HEK293 (cell line): Measurements from ENCODE around the gene TFEC.

Source experiments
- CTCF ChIA-PET: fragments of 350-600 bp; formaldehyde crosslinking; extraction: SDS; loops from one replicate; lab custom pipeline; 2021; ENCODE audit warnings: antibody characterized with exemption; lab: Yijun Ruan, JAX
- POLR2A ChIA-PET: fragments of 300-600 bp; formaldehyde crosslinking; extraction: SDS; loops from one replicate; lab custom pipeline; 2020; ENCODE audit warnings: antibody characterized with exemption, inconsistent platforms; lab: Yijun Ruan, JAX
- H3K27ac ChIP-seq: fragments of 200-500 bp; sonication (Bioruptor generic); 2 replicates; pipeline ENCODE4 v1.5.1; 2014; ENCODE audit warnings: low read depth, low read length, control low read depth, inconsistent platforms; ENCODE audit errors: extremely low read depth
- H3K36me3 ChIP-seq, 2 experiments: fragments of 200-500 bp in 1 of 2; sonication (Bioruptor generic) in 1 of 2; 1 replicate in 1 of 2; 2 replicates in 1 of 2; pipeline ENCODE4 v1.5.1; 2014 to 2017; ENCODE audit warnings: inconsistent platforms in 2 of 2, low read length in 2 of 2; ENCODE audit not compliant: control insufficient read depth in 2 of 2, insufficient read depth in 1 of 2
- H3K4me1 ChIP-seq: fragments of 200-500 bp; sonication (Bioruptor generic); 2 replicates; pipeline ENCODE4 v1.5.1; 2014; ENCODE audit warnings: mild to moderate bottlenecking, low read length, inconsistent platforms; ENCODE audit not compliant: control insufficient read depth, insufficient read depth
- H3K4me3 ChIP-seq: 2 replicates; pipeline ENCODE4 v1.5.1; 2011; ENCODE audit warnings: low read depth, mild to moderate bottlenecking, control low read depth, low read length, moderate library complexity
- H3K9me3 ChIP-seq: fragments of 200-500 bp; sonication (Bioruptor generic); 2 replicates; pipeline ENCODE4 v1.5.1; 2014; ENCODE audit warnings: low read depth, low read length, inconsistent platforms; ENCODE audit not compliant: control insufficient read depth, insufficient read depth
- HOXD13 ChIP-seq: sonication (generic); formaldehyde crosslinking; IDR thresholded peaks from 2 replicates; pipeline ENCODE4 v1.8.0; 2022; ENCODE audit warnings: missing genetic modification reagents, borderline replicate concordance
- SP7 ChIP-seq: fragments of 450-650 bp; formaldehyde crosslinking; IDR thresholded peaks from 2 replicates; pipeline ENCODE4 v1.5.1; 2016; ENCODE audit warnings: missing biosample characterization, missing genetic modification characterization
- YY1 ChIP-seq: fragments of 450-650 bp; formaldehyde crosslinking; IDR thresholded peaks from 2 replicates; pipeline ENCODE4 v1.5.1; 2018; ENCODE audit warnings: missing biosample characterization, missing genetic modification characterization
- ZBTB7A ChIP-seq: fragments of 450-650 bp; formaldehyde crosslinking; IDR thresholded peaks from 2 replicates; pipeline ENCODE4 v1.5.1; 2016; ENCODE audit warnings: low read depth, missing biosample characterization, missing genetic modification characterization
- ZBTB8A ChIP-seq: fragments of 450-650 bp; formaldehyde crosslinking; IDR thresholded peaks from 2 replicates; pipeline ENCODE4 v1.5.1; 2016; ENCODE audit warnings: missing biosample characterization, missing genetic modification characterization
- ZEB2 ChIP-seq: fragments of 450-650 bp; formaldehyde crosslinking; IDR thresholded peaks from 2 replicates; pipeline ENCODE4 v1.5.1; 2016; ENCODE audit warnings: missing biosample characterization, missing genetic modification characterization
- ZFP69B ChIP-seq: fragments of 450-650 bp; formaldehyde crosslinking; IDR thresholded peaks from 2 replicates; pipeline ENCODE4 v1.5.1; 2016; ENCODE audit warnings: missing biosample characterization, missing genetic modification characterization
- ZNF138 ChIP-seq: fragments of 450-650 bp; formaldehyde crosslinking; IDR thresholded peaks from 2 replicates; pipeline ENCODE4 v1.5.1; 2016; ENCODE audit warnings: missing biosample characterization, missing genetic modification characterization, borderline replicate concordance
- ZNF140 ChIP-seq: fragments of 450-650 bp; formaldehyde crosslinking; IDR thresholded peaks from 2 replicates; pipeline ENCODE4 v1.5.1; 2016; ENCODE audit warnings: missing biosample characterization, missing genetic modification characterization
- ZNF155 ChIP-seq: fragments of 450-650 bp; formaldehyde crosslinking; IDR thresholded peaks from 2 replicates; pipeline ENCODE4 v1.5.1; 2016; ENCODE audit warnings: missing biosample characterization, missing genetic modification characterization
- ZNF174 ChIP-seq: fragments of 450-650 bp; formaldehyde crosslinking; IDR thresholded peaks from 2 replicates; pipeline ENCODE4 v1.5.0; 2017; ENCODE audit warnings: missing biosample characterization, mild to moderate bottlenecking, missing genetic modification characterization
- ZNF202 ChIP-seq: fragments of 450-650 bp; formaldehyde crosslinking; IDR thresholded peaks from 2 replicates; pipeline ENCODE4 v1.5.1; 2016; ENCODE audit warnings: missing biosample characterization, missing genetic modification characterization, borderline replicate concordance
- ZNF366 ChIP-seq: fragments of 450-650 bp; formaldehyde crosslinking; conservative IDR thresholded peaks from 2 replicates; pipeline ENCODE4 v1.5.1; 2016; ENCODE audit warnings: missing biosample characterization, missing genetic modification characterization
- ZNF501 ChIP-seq: fragments of 450-650 bp; formaldehyde crosslinking; IDR thresholded peaks from 2 replicates; pipeline ENCODE4 v1.5.1; 2016; ENCODE audit warnings: missing biosample characterization, missing genetic modification characterization
- ZNF510 ChIP-seq: fragments of 450-650 bp; formaldehyde crosslinking; IDR thresholded peaks from 2 replicates; pipeline ENCODE4 v1.5.1; 2018; ENCODE audit warnings: mild to moderate bottlenecking, missing genetic modification characterization, missing biosample characterization; ENCODE audit not compliant: insufficient replicate concordance
- ZNF514 ChIP-seq: fragments of 450-650 bp; formaldehyde crosslinking; IDR thresholded peaks from 2 replicates; pipeline ENCODE4 v1.5.1; 2016; ENCODE audit warnings: missing biosample characterization, missing genetic modification characterization
- ZNF596 ChIP-seq: fragments of 450-650 bp; IDR thresholded peaks from 2 replicates; pipeline ENCODE4 v1.5.0; 2018; ENCODE audit warnings: missing biosample characterization, mild to moderate bottlenecking, missing genetic modification characterization, moderate library complexity
- ZNF624 ChIP-seq: fragments of 450-650 bp; formaldehyde crosslinking; IDR thresholded peaks from 2 replicates; pipeline ENCODE4 v1.5.1; 2017; ENCODE audit warnings: missing biosample characterization, missing genetic modification characterization
- ZNF654 ChIP-seq: fragments of 450-650 bp; formaldehyde crosslinking; IDR thresholded peaks from 2 replicates; pipeline ENCODE4 v1.5.1; 2016; ENCODE audit warnings: low read depth, missing biosample characterization, missing genetic modification characterization
- ZNF660 ChIP-seq: fragments of 450-650 bp; IDR thresholded peaks from 2 replicates; pipeline ENCODE4 v1.5.1; 2018; ENCODE audit warnings: missing biosample characterization, mild to moderate bottlenecking, missing genetic modification characterization
- ZNF670 ChIP-seq: fragments of 450-650 bp; formaldehyde crosslinking; IDR thresholded peaks from 2 replicates; pipeline ENCODE4 v1.5.1; 2016; ENCODE audit warnings: missing biosample characterization, missing genetic modification characterization, low read depth
- ZNF76 ChIP-seq: fragments of 450-650 bp; formaldehyde crosslinking; IDR thresholded peaks from 2 replicates; pipeline ENCODE4; 2016; ENCODE audit warnings: low read depth, missing biosample characterization, missing genetic modification characterization, borderline replicate concordance
- ZNF843 ChIP-seq: fragments of 450-650 bp; formaldehyde crosslinking; IDR thresholded peaks from 2 replicates; pipeline ENCODE4 v1.5.1; 2016; ENCODE audit warnings: missing biosample characterization, missing genetic modification characterization
- TF ChIP-seq, protein P1 (sequence below): fragments of 450-650 bp; formaldehyde crosslinking; IDR thresholded peaks from 2 replicates; pipeline ENCODE4 v1.5.1; 2016; ENCODE audit warnings: missing biosample characterization, missing genetic modification characterization
- TF ChIP-seq, protein P2 (sequence below): fragments of 450-650 bp; formaldehyde crosslinking; IDR thresholded peaks from 2 replicates; pipeline ENCODE4 v1.5.1; 2016; ENCODE audit warnings: missing biosample characterization, missing genetic modification characterization
- TF ChIP-seq, protein P3 (sequence below): fragments of 450-650 bp; formaldehyde crosslinking; IDR thresholded peaks from 2 replicates; pipeline ENCODE4 v1.5.1; 2017; ENCODE audit warnings: missing biosample characterization, missing genetic modification characterization

The TFEC gene

DNA sequence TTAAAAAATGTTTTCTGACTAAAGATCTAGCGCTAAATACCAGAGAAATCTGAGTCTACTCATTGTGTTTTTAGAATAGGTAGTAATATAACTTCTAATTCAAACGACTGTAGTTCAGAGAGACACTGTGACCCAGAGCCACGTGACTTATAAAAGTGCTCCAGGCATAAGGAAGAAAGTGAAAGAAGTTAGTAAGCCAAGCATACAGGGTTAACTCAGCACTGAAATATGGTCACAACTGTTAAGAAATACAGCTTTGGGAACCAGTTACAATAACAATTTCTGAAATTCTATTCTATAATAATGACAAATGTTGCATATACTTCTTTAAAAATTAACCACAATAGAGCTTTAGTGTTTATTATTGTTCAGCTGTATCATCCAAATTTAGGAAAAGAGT, 119.1 kb downstream of the TFEC start:
- ChIA-PET POLR2A (no interaction called here), CTCF (interaction anchor here (0.6 kb wide), 1 partner anchor 11 kb away, joined by 3 read pairs; no protein-coding TSS in a partner anchor)
- H3K4me1 ChIP-seq = no peaks in the 10 kb centered on the region; the same call in 1 of the 2 replicates
- TF ChIP-seq ZNF202 (tag by site-specific recombination) (no peak), ZNF624 (tag by site-specific recombination) (no peak), ZNF514 (tag by site-specific recombination) (no peak), ZNF174 (no peak), ZBTB7A (tag by site-specific recombination) (no peak), ZFP69B (tag by site-specific recombination) (no peak), ZNF155 (no peak), HOXD13 (CRISPR knock-in tag) (no peak), YY1 (tag by site-specific recombination) (no peak), ZNF76 (tag by site-specific recombination) (no peak), ZNF510 (no peak)
- TF ChIP-seq, protein P1, sequence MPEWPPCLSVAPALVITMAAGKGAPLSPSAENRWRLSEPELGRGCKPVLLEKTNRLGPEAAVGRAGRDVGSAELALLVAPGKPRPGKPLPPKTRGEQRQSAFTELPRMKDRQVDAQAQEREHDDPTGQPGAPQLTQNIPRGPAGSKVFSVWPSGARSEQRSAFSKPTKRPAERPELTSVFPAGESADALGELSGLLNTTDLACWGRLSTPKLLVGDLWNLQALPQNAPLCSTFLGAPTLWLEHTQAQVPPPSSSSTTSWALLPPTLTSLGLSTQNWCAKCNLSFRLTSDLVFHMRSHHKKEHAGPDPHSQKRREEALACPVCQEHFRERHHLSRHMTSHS (tag by site-specific recombination) = no peak
- no peak overlapping the region for H3K4me3 ChIP-seq
- H3K27ac ChIP-seq = no peak overlapping the region
- H3K9me3 ChIP-seq = no peaks in the 10 kb centered on the region
- H3K36me3 ChIP-seq = no peaks in the 10 kb centered on the region

DNA sequence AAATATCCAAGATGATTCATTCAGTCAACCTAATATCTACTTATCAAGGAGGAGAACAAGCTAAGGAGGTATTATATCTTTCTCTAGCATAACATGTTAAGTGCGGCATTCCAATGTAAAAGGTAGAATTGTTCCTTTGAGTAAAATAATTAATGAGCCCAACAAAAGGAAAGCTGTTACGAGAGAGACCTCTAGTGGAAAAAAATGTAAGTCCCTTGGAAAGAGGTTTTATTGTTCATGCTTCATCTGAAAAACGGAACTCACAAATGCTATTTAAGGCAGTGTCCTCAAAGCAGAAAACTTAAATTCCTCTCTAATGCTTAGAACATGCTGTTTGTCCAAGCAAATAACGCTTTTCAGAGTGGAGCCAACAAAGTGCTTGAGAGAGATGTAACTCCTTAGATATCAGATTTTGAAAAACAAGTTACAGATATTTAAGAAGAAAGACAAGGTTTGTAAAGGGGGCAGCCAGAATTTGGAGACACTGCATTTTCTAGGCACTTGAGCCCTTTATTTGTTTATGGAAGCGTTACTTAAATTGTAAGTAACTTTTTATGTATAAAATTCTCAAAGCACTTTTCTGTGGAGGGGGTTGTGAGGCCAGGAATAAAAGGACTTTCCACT, 119.9 kb downstream of the TFEC start:
- Histone ChIP-seq H3K27ac (no peak overlapping the region), H3K36me3 (no peaks in the 10 kb centered on the region), H3K4me1 (no peaks in the 10 kb centered on the region; the same call in 1 of the 2 replicates), H3K4me3 (no peak overlapping the region), H3K9me3 (no peaks in the 10 kb centered on the region)
- TF ChIP-seq ZBTB7A (tag by site-specific recombination) = no peak
- TF ChIP-seq ZNF140 = no peak
- TF ChIP-seq, protein P2, sequence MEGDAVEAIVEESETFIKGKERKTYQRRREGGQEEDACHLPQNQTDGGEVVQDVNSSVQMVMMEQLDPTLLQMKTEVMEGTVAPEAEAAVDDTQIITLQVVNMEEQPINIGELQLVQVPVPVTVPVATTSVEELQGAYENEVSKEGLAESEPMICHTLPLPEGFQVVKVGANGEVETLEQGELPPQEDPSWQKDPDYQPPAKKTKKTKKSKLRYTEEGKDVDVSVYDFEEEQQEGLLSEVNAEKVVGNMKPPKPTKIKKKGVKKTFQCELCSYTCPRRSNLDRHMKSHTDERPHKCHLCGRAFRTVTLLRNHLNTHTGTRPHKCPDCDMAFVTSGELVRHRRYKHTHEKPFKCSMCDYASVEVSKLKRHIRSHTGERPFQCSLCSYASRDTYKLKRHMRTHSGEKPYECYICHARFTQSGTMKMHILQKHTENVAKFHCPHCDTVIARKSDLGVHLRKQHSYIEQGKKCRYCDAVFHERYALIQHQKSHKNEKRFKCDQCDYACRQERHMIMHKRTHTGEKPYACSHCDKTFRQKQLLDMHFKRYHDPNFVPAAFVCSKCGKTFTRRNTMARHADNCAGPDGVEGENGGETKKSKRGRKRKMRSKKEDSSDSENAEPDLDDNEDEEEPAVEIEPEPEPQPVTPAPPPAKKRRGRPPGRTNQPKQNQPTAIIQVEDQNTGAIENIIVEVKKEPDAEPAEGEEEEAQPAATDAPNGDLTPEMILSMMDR (tag by site-specific recombination) = peak; percentile 49; the same call in 1 of the 2 replicates
- TF ChIP-seq, protein P3, sequence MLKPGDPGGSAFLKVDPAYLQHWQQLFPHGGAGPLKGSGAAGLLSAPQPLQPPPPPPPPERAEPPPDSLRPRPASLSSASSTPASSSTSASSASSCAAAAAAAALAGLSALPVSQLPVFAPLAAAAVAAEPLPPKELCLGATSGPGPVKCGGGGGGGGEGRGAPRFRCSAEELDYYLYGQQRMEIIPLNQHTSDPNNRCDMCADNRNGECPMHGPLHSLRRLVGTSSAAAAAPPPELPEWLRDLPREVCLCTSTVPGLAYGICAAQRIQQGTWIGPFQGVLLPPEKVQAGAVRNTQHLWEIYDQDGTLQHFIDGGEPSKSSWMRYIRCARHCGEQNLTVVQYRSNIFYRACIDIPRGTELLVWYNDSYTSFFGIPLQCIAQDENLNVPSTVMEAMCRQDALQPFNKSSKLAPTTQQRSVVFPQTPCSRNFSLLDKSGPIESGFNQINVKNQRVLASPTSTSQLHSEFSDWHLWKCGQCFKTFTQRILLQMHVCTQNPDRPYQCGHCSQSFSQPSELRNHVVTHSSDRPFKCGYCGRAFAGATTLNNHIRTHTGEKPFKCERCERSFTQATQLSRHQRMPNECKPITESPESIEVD (tag by site-specific recombination) = peak; percentile 51
- 0 out of 2 replicates have a peak, but pooled peaks have one; percentile 39 for TF ChIP-seq ZEB2 (tag by site-specific recombination)
- TF ChIP-seq ZNF596 (tag by site-specific recombination) = no peak
- 0 out of 2 replicates have a peak, but pooled peaks have one; percentile 16 for TF ChIP-seq SP7 (tag by site-specific recombination)
- TF ChIP-seq ZBTB8A (tag by site-specific recombination) = no peak
- no peak for TF ChIP-seq ZNF138 (tag by site-specific recombination)
- 0 out of 2 replicates have a peak, but pooled peaks have one; percentile 40 for TF ChIP-seq ZNF366 (tag by site-specific recombination)
- no peak for TF ChIP-seq ZNF843 (tag by site-specific recombination)
- TF ChIP-seq ZNF670 = no peak
- TF ChIP-seq ZNF660 = peak; percentile 44; the same call in 1 of the 2 replicates
- TF ChIP-seq ZNF501 = no peak
- TF ChIP-seq ZNF654 (tag by site-specific recombination) = peak; percentile 93
- POLR2A ChIA-PET = no interaction called here
- CTCF ChIA-PET = interaction anchor here (0.5 to 2.0 kb wide), 11 partner anchors 10 to 1263 kb away, joined by 3 to 5 read pairs (median 3); no protein-coding TSS in a partner anchor
